Right lobe of liver (tissue), 4 donors: ENCODE data around the gene ANXA11.

Experiments
- CTCF ChIP-seq, 4 donors: fragments of 200-600 bp in 3 of 4; fragments of 450-650 bp in 1 of 4; IDR thresholded peaks; one replicate each; pipeline versions ENCODE4 v1.5.1 to v1.8.0; 2016 to 2022; ENCODE audit warnings: antibody characterized with exemption in 4 of 4, mild to moderate bottlenecking in 2 of 4
- POLR2A ChIP-seq: fragments of 450-650 bp; IDR thresholded peaks from one replicate; pipeline ENCODE4 v1.6.1; 2017; ENCODE audit warnings: antibody characterized with exemption, mild to moderate bottlenecking
- donor health status: DM: no; HTN: no; CAD: no.
- donor health status: DM: no; HTN: no; CAD: no.
- donor health status: DM: no; HTN: yes; CAD: no.

- TF ChIP-seq CTCF (IDR thresholded peaks at IDR 0.05) (no peak), POLR2A (no peak)
Observed at GRCh38 chr10:80194373-80195045, 10.8 kb downstream of the ANXA11 start.
